Amniotic stem cell (primary cell): ENCODE results near the gene MORC3.

Experiments
- DNase-seq: peaks from one replicate; lab custom pipeline; 2025; lab: John Stamatoyannopoulos, UW

Gene MORC3

DNA sequence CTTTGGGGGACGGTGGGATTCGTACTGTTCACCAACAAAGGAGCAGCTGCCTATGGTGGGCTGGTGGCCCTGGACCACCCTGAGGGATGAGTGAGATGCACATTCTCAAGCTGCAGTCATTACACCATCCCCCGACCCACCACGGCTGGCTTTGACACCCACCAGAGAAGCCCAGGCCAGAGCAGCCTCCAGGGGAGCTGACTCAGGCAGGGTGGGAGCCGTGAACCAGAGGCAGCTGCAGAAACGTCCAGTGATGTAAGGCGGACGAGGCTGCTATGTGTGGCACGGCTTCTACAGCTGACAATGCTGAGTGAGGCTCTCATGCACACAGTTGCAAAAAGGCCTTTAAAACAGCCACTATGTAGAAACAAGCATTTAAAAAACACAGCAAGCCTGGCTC, 105.3 kb downstream of the MORC3 start:
- no peak for DNase-seq
